SK-N-SH (cell line): ENCODE results near the gene SPATA2. TPM values are rescaled to one million over a fixed set of nuclear protein-coding genes. Genes with fewer than 3 reads are reported as not detected.

ENCODE experiments used
- CTCF ChIA-PET: fragments of 300-600, 350-600 bp; formaldehyde crosslinking; extraction: SDS; loops from one replicate; lab custom pipeline; 2021; lab: Yijun Ruan, JAX
- POLR2A ChIA-PET: fragments of 350-600 bp; sonication (Branson Sonifier 250); formaldehyde crosslinking; extraction: SDS; loops from one replicate; lab custom pipeline; 2020; ENCODE audit warnings: antibody characterized with exemption, inconsistent platforms; lab: Yijun Ruan, JAX
- DNase-seq: peaks from one replicate; pipeline ENCODE4 v3.0.0; 2012
- H2AFZ ChIP-seq: fragments of 200-600 bp; sonication (generic); 2 replicates; pipeline ENCODE4 v1.8.1; 2016; ENCODE audit warnings: antibody characterized with exemption, mild to moderate bottlenecking, low read depth
- H3F3A ChIP-seq: fragments of 200-600 bp; sonication (generic); replicated peaks from 2 replicates; pipeline ENCODE3; 2016; ENCODE audit warnings: antibody characterized with exemption, mild to moderate bottlenecking; ENCODE audit not compliant: insufficient read depth
- H3K27ac ChIP-seq, 2 experiments: fragments of 200-500 bp in 1 of 2; fragments of 200-600 bp in 1 of 2; sonication (Bioruptor generic) in 1 of 2; sonication (generic), shearing (Covaris generic) in 1 of 2; 2 replicates each; pipeline versions ENCODE4 v1.5.1 to v1.6.1; 2014 to 2016; ENCODE audit warnings: low read depth in 2 of 2, inconsistent platforms in 1 of 2, low read length in 1 of 2, mild to moderate bottlenecking in 1 of 2, mixed read lengths in 1 of 2
- H3K27me3 ChIP-seq: fragments of 200-600 bp; sonication (generic), shearing (Covaris generic); 2 replicates; pipeline ENCODE4 v1.6.1; 2016; ENCODE audit warnings: mixed run types; ENCODE audit not compliant: insufficient read depth
- H3K36me3 ChIP-seq, 2 experiments: fragments of 200-500 bp in 1 of 2; fragments of 200-600 bp in 1 of 2; sonication (Bioruptor generic) in 1 of 2; sonication (generic) in 1 of 2; replicated peaks in 1 of 2; 2 replicates each; pipeline versions ENCODE3 to v1.5.1; 2014 to 2016; ENCODE audit warnings: low read length in 1 of 2, mild to moderate bottlenecking in 1 of 2; ENCODE audit not compliant: insufficient read depth in 2 of 2, control insufficient read depth in 1 of 2
- H3K4me1 ChIP-seq, 2 experiments: fragments of 200-500 bp in 1 of 2; fragments of 200-600 bp in 1 of 2; sonication (Bioruptor generic) in 1 of 2; sonication (generic), shearing (Covaris generic) in 1 of 2; 2 replicates each; pipeline versions ENCODE4 v1.5.1 to v1.6.1; 2014 to 2016; ENCODE audit warnings: low read depth in 1 of 2, low read length in 1 of 2, mixed run types in 1 of 2; ENCODE audit not compliant: insufficient read depth in 2 of 2, control insufficient read depth in 1 of 2
- H3K4me2 ChIP-seq: fragments of 200-600 bp; sonication (generic), shearing (Covaris generic); 2 replicates; pipeline ENCODE4 v1.6.1; 2017; ENCODE audit warnings: mixed run types
- H3K4me3 ChIP-seq, 2 experiments: fragments of 200-500 bp in 1 of 2; fragments of 200-600 bp in 1 of 2; sonication (Bioruptor generic) in 1 of 2; sonication (generic), shearing (Covaris generic) in 1 of 2; 2 replicates each; pipeline versions ENCODE4 v1.5.1 to v1.8.1; 2014 to 2016; ENCODE audit warnings: low read depth in 2 of 2, inconsistent platforms in 1 of 2, low read length in 1 of 2, mild to moderate bottlenecking in 1 of 2, mixed read lengths in 1 of 2, moderate library complexity in 1 of 2
- H3K79me2 ChIP-seq: fragments of 200-600 bp; sonication (generic); 2 replicates; pipeline ENCODE4 v1.8.1; 2017; ENCODE audit warnings: mild to moderate bottlenecking; ENCODE audit not compliant: insufficient read depth
- H3K9ac ChIP-seq: fragments of 200-600 bp; sonication (generic); 2 replicates; pipeline ENCODE4 v1.6.1; 2017; ENCODE audit warnings: mixed run types
- H3K9me2 ChIP-seq: fragments of 200-600 bp; sonication (generic); 2 replicates; pipeline ENCODE4 v1.6.1; 2017; ENCODE audit warnings: mixed run types
- H3K9me3 ChIP-seq: fragments of 200-600 bp; sonication (generic); 2 replicates; pipeline ENCODE4 v1.6.1; 2017; ENCODE audit warnings: mixed run types, mild to moderate bottlenecking, moderate library complexity
- H4K20me1 ChIP-seq: fragments of 200-600 bp; sonication (generic); 2 replicates; pipeline ENCODE4 v1.6.1; 2017; ENCODE audit warnings: mild to moderate bottlenecking, mixed run types; ENCODE audit not compliant: insufficient read depth
- CHD2 ChIP-seq: fragments of 150-350 bp; IDR thresholded peaks from 2 replicates; pipeline ENCODE4 v1.6.1; 2018; ENCODE audit warnings: low read length; ENCODE audit not compliant: partially characterized antibody
- ELF1 ChIP-seq: IDR thresholded peaks from 2 replicates; pipeline ENCODE4 v1.4.0; 2012
- EZH2phosphoT487 ChIP-seq: fragments of 200-600 bp; sonication (generic); IDR thresholded peaks from 2 replicates; pipeline ENCODE4 v1.6.1; 2017; ENCODE audit warnings: low read depth, mixed run types, mild to moderate bottlenecking, antibody characterized with exemption, moderate library complexity, borderline replicate concordance
- GABPA ChIP-seq: IDR thresholded peaks from 2 replicates; pipeline ENCODE4 v1.4.0; 2012; ENCODE audit warnings: low read depth, mild to moderate bottlenecking
- MAX ChIP-seq: IDR thresholded peaks from 2 replicates; pipeline ENCODE4 v1.4.0; 2012; ENCODE audit warnings: low read depth
- MEF2A ChIP-seq: IDR thresholded peaks from 2 replicates; pipeline ENCODE4 v1.4.0; 2012; ENCODE audit warnings: low read depth, borderline replicate concordance
- POLR2AphosphoS5 ChIP-seq: IDR thresholded peaks from 2 replicates; pipeline ENCODE4 v1.6.1; 2012; ENCODE audit warnings: low read depth, low read length
- RAD21 ChIP-seq: IDR thresholded peaks from 2 replicates; pipeline ENCODE4 v1.6.1; 2012; ENCODE audit warnings: mild to moderate bottlenecking, low read length
- RXRA ChIP-seq: IDR thresholded peaks from 2 replicates; pipeline ENCODE4 v1.4.0; 2012; ENCODE audit warnings: low read depth, mild to moderate bottlenecking, borderline replicate concordance
- SIN3A ChIP-seq: IDR thresholded peaks from 2 replicates; pipeline ENCODE4 v1.6.1; 2012; ENCODE audit warnings: low read depth, mild to moderate bottlenecking, low read length, moderate library complexity, borderline replicate concordance
- SMC3 ChIP-seq: IDR thresholded peaks from 2 replicates; pipeline ENCODE4 v1.6.1; 2012; ENCODE audit warnings: low read depth, low read length, improper control_type of control experiment
- TCF12 ChIP-seq: IDR thresholded peaks from 2 replicates; pipeline ENCODE4 v1.4.0; 2012
- TEAD4 ChIP-seq: IDR thresholded peaks from 2 replicates; pipeline ENCODE4 v1.4.0; 2012; ENCODE audit warnings: mild to moderate bottlenecking, borderline replicate concordance; ENCODE audit not compliant: insufficient read depth
- USF1 ChIP-seq: IDR thresholded peaks from 2 replicates; pipeline ENCODE4 v1.4.0; 2012; ENCODE audit warnings: low read depth, borderline replicate concordance
- USF2 ChIP-seq: fragments of 150-350 bp; IDR thresholded peaks from 2 replicates; pipeline ENCODE4 v1.6.1; 2017; ENCODE audit warnings: antibody characterized with exemption, low read length, low read depth, borderline replicate concordance
- YY1 ChIP-seq: IDR thresholded peaks from 2 replicates; pipeline ENCODE4 v1.4.0; 2012; ENCODE audit warnings: low read depth, mild to moderate bottlenecking
- WGBS: methylation state at CpG from one replicate; pipeline ENCODE4 v1.1.6; 2017; ENCODE audit warnings: low lambda C conversion rate; 5-methylcytosine and 5-hydroxymethylcytosine counted together
- polyA plus RNA-seq, 3 experiments: library from polyadenylated mRNA; depleted of rRNA; stranded (reverse); fragments of >200 nt; gene quantifications; 2 replicates each; pipeline ENCODE4 v1.2.3, GENCODE V29; 2012

SPATA2 gene
- polyA plus RNA-seq, 1 of the 3 experiments (the other 2 are of a cell fraction): 7.2 TPM

DNA sequence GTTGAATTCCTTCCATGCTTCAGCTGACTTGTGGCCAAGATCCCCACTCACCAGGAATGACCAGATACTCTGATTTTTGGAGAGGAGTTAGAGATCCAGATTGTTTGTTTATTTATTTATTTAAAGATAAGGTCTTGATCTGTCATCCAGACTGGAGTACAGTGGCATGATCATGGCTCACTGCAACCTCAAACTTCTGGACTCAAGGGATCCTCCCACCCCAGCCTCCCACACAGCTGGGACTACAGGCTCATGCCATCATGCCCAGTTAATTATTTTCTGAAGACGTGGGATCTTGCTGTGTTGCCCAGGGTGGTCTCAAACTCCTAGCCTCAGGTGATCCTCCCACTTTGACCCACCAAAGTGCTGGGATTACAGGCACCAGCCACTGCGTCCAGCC, 4.1 kb upstream of the SPATA2 start:
- POLR2A ChIA-PET: no interaction called here
- CTCF ChIA-PET: interaction anchor here (0.6 to 1.2 kb wide), 2 partner anchors 152 to 286 kb away, joined by 3 read pairs; no protein-coding TSS in a partner anchor

GRCh38 chr20:49919009-49919408, 3.7 kb upstream of the SPATA2 start:
- no peaks in the 10 kb centered on the region for H3K27me3 ChIP-seq
- no peaks in the 10 kb centered on the region for H3K9me3 ChIP-seq
- no peak overlapping the region for H2AFZ ChIP-seq
- H3K9ac ChIP-seq: no peak overlapping the region
- no peaks in the 10 kb centered on the region for H3K9me2 ChIP-seq
- no peak overlapping the region for H3K27ac ChIP-seq
- H3K4me2 ChIP-seq: no peak overlapping the region
- H4K20me1 ChIP-seq: peaks cover 9% of the 10 kb centered on the region
- WGBS: 60% methylated on average over 6 of the region's 7 CpGs
- H3K79me2 ChIP-seq: peaks cover 13% of the 10 kb centered on the region
- H3F3A ChIP-seq: peaks cover 9% of the 10 kb centered on the region
- H3K36me3 ChIP-seq: no peaks in the 10 kb centered on the region
- H3K4me1 ChIP-seq: peaks cover 0 to 11% of the 10 kb centered on the region in 2 experiments; a peak in 1 of 4 replicates
- no peak for TF ChIP-seq USF1
- no peak for TF ChIP-seq SMC3
- ChIA-PET CTCF (interaction anchor here (1.1 to 1.2 kb wide), 2 partner anchors 73 to 152 kb away, joined by 3 read pairs; no protein-coding TSS in a partner anchor), POLR2A (no interaction called here)
- H3K4me3 ChIP-seq: no peak overlapping the region
- no peak for DNase-seq

More for the DNA sequence above, 4.1 kb upstream of the SPATA2 start:
- peaks cover 0 to 7% of the 10 kb centered on the region in 2 experiments; a peak in 1 of 4 replicates for H3K4me1 ChIP-seq
- no peak overlapping the region for H3K27ac ChIP-seq
- H3F3A ChIP-seq: peaks cover 9% of the 10 kb centered on the region
- no peak overlapping the region for H2AFZ ChIP-seq
- H3K9ac ChIP-seq: no peak overlapping the region
- no peak for DNase-seq
- TF ChIP-seq EZH2phosphoT487 (no peak), GABPA (no peak), TEAD4 (no peak), POLR2AphosphoS5 (no peak), CHD2 (no peak), SMC3 (no peak), MAX (no peak), MEF2A (no peak), SIN3A (no peak), USF2 (no peak), RAD21 (no peak), RXRA (no peak), YY1 (no peak), TCF12 (no peak), ELF1 (no peak)
- TF ChIP-seq, all 33 proteins: peak for 0
- H3K9me2 ChIP-seq: no peaks in the 10 kb centered on the region
- peaks cover 4% of the 10 kb centered on the region for H4K20me1 ChIP-seq
- H3K4me3 ChIP-seq: no peak overlapping the region
- H3K4me2 ChIP-seq: no peak overlapping the region
- no peaks in the 10 kb centered on the region for H3K27me3 ChIP-seq
- H3K9me3 ChIP-seq: no peaks in the 10 kb centered on the region
- 72% methylated on average over 2 of the region's 2 CpGs for WGBS
- peaks cover 9% of the 10 kb centered on the region for H3K79me2 ChIP-seq
- no peaks in the 10 kb centered on the region for H3K36me3 ChIP-seq
